Smooth muscle cell of the brain vasculature (primary cell): ENCODE measurements around the gene NTN3.
"Not testable (repeated sequence)": the region's sequence is repeated elsewhere in the genome, so short reads cannot be mapped to it uniquely, and the experiment has no call there.

Experiments
- DNase-seq: peaks from one replicate; pipeline ENCODE4 v3.0.0-alpha.2; 2012; ENCODE audit warnings: low read depth, low spot score

The NTN3 gene

DNA sequence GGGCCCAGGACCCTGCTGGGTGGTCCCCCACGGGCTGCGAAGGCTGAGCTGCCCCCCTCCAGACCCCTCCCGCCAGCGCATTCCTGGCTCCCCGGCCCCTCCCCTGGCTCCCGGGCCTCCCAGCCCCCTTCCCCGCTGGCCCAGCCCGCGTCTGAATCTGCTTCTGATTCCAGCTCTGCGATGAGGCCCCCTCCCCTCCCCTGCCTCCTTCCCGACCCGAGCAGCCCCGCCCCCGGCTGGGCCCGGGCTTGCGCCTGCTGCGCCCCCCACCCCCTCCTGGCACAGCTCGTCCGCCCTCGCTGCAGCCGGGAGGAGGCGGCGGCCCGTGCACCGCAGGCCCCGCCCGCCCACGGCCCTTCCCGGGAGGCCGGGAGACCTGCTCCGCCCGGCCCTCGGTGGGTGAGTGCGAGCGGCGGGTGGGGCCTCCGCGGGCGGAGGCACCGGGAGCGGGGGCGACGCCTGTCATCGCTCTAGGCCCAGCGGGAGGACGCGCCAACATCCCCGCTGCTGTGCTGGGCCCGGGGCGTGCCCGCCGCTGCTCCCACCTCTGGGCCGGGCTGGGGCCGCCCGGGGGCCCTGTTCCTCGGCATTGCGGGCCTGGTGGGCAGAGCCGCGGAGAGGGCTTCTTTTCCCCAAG, at the start of gene NTN3:
NTN3 (plus strand) TSS at position 282 of the 637 bp plus-strand sequence. CDS start 405 bp downstream, outside the sequence.
- DNase-seq: no peak

DNA sequence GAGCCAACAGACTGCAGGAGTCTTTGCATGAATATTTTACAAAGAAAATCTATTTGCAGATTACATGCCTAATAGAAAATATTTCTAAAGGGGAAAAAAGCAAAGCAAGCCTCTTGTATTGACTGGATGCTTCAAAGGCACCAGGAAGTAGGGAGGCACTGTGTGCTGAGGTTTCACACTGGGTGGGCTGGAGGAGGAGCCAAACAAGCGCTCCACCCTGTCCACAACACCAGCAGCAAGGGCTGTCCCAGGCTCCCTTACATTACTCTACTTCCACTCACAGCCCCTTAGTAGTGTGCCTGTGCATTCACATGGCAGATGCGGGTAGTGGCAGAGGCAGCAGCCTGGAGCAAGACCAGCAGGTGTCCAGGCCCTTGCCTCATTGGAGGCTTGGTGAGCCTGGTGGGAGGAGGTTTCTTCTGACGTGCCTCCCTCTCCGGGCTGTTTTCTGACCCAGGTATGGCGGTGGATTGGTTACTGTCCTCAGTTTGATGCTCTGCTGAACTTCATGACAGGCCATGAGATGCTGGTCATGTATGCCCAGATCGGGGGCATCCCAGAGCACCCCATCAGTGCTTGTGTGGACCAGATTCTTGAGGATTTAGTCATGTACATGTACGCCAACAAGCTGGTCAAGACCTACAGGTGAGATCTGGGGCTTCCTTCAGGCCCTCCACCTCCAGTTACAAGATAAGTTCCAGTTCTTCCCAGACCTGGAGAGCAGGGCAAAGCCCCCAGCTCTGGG, 48.8 kb upstream of the NTN3 start:
- DNase-seq: no peak

DNA sequence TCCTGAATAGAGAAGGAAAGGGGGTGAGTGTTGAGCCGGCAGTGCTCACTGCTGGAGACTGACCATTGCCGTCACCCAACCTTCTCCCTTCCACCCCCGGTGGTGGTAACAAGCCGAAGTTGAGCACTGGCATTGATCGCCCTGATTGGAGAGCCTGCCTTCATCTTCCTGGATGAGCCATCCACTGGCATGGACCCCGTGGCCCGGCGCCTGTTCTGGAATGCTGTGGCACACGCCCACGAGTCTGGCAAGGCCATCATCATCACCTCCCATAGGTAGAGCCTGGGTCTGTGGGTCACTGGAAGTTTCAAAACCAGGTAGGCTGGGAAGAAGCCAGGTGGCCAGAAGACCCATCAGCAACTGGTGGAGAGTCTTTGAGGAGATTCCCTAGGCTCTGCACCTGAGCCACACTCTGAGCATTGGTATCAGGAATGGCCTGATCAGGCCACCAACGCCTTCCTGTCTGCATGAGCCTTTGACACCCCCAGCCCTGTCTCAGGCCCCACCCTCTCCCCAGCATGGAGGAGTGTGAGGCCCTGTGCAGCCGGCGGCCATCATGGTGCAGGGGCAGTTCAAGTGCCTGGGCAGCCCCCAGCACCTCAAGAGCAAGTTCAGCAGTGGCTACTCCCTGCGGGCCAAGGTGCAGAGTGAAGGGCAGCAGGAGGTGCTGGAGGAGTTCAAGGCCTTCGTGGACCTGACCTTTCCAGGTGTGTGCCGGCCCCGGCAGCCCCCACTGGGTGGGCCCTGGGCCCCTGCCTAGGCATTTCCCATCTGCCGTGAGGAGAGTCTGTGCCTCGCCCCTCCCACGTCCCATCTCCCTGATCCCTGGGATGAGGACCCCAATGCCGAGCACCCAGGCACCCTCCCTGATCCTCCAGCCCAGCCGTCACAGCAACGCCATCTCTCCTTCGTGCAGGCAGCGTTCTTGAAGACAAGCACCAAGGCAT, 46.8 kb upstream of the NTN3 start:
- DNase-seq: no peak

DNA sequence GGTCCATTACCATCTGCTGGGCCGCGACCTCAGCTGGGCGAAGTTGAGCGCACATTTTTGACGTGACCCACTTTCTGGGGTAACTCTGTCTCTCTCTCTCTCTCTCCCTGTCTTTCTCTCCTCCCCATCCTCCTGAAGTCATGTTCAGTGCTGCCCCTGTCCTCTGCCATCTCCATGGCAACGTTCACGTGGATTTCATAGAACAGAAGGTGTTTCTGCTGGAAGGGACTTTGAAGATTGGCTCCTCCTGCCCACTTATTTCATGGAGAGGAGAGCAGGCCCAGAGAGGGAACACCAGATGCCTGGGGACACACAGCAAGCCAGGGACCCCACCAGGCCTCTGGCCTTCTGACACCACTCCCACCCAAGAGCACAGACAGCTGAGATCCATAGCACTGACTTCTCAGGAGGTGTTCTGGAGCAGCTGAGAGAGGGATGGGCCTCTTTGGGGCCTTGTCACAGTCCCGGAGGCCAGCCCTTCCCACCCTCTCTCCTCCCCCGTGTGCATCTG, 46.0 kb upstream of the NTN3 start:
- DNase-seq: no peak

DNA sequence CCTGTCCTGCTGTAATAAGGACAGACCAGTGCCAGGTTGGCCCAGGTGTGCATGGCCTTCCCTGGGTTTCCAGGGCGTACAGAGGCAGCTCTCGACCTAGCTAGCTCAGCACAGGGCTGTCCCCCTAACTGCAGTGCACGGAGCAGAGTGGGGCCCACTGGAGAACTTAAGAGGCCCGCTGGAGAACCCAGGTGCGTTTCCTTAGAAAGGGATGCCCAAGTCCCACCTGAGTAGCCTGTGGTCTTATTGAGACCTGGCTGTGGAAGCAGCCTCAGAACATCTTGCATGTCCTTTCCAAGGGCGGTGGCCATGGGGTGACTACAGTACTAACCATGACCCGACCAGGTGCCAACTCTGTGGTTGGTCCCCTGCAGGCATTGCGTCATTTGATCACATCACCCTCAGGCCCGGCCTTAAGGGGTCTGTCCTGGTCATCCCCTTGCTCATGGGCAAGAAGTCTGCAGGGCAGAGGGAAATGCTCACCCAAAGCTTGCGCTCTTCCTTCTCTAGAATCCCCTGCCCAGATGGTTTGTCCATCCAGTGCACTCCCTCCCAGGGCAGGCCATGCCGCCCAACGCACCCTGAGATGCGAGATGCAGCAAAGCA, 45.2 kb upstream of the NTN3 start:
- no peak for DNase-seq

DNA sequence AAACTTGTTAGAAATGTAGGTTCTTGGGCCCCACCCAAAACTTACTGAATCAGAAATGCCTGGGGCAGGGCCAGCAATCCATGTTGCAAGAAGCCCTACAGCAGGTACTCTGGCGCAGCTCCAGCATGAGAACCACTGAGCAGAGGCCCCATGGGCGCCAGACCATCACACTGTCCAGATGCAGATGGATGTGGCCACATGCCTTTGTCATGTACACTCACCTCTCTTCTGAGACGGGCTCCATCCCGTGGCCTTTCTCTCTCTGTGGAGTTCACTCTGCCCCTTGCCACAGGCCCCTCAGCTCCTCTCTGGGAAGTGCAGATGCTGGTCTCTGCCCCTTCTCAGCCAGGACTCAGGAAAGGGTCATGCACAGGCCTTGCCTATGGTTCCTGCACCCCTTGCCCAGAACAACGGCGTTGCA, 44.1 kb upstream of the NTN3 start:
- no peak for DNase-seq

DNA sequence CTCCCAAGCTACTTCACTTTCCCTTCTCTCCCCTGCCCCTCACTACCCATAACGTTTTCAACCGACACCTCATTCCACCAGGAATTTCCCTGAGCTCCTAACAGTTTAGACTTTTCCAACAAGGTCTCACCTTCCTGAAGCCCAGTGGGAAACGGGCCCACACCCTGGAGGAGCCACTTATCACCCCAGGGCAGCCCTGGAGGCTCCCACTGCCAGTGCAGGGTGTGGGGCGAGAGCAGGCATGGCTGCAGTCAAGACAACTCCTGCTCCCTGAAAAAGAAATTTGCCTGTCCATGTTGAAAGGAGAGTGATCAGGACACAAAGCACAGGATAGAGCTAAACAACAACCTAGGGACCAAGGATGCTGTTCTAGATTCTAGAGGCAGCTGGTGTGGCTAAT, 43.6 kb upstream of the NTN3 start:
- no peak for DNase-seq

DNA sequence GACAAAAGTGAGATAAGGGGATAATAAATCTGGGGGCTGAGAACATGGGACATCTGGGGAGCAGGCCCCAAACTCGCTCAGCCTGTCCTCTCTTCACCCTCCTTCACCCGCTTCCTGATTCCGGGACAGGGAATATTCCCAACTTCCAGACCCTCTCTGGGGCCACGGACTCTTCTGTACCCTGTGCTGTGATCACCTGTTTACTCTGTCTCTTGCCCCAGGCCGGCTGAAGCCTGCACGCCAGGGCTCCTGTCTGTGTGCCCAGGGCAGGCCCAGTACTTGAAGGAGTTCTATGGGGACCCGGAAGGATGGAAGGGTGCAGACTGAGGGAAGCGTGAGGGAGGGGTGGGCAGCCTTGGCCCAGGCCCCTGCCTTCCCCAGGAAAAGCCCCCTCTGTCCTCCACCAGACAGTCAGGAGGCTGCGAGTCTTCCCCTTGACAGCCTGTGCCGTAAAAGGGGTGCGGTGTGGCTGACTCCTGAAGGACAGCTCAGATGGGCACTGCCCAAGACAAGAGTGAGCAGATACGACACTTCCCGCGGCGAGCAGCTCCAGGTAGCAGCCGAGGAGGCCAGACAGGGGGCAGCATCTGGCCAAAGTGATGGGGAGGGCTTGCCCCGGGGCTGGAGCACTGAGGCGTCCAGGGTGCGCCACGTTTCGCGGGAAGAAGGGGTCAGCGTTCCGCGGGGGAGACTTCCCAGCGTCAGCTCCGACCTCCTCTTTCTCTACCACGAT, 42.9 kb upstream of the NTN3 start:
- peak; percentile 12 for DNase-seq

DNA sequence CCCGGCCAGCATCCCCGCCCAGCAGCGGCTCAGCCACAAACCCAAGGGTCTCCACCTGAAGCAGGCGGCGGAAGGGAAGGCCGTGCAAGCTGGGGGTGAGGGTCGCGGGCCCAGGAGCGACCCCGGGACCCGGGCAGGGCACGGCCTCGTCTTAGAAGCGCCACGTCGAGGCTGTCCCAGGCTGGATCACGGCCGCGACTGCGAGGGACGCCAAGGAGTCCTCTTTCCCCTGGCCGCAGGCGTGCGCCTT, 42.4 kb upstream of the NTN3 start:
- no peak for DNase-seq

DNA sequence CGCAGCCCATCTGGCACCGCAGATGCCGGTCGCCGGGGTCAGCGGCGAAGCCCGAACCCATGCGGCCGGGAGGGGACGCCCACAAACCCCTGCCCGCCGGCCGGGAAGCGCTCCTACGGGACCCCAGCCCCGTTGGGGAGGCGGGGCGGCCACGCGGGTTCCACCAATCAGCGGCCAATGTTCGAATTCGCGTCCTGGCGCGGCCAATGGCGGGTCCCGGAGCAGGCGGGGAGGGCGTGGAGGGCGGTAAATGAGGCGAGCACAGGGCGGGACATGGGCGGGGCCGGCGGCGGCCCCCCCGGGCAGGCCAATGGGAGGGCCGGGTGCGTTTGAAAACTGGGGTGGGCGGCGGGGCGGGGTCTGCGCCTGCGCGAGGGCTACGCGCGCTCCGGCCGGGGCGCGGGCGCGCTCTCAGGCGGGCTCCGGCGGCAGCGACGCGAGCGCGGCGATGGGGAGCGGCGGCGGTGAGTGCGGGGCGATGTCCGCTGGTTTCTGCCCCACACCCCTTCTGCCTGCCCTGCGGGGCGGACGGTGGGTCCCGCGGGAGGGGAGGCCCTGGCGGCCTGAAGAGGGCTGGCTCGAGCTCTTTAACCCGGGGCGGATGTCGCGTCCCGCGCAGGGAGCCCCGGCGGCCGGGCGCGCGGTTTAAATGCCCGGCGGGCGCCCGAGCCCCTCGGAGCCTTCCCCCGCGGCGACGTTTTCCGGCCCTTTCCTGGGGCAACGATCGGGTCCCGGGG, 41.9 kb upstream of the NTN3 start, which contains the start of gene CCNF:
CCNF (plus strand) TSS at position 414 of the 737 bp plus-strand sequence; CDS start at position 449, 35 bp downstream.
- DNase-seq: peak; percentile 90

DNA sequence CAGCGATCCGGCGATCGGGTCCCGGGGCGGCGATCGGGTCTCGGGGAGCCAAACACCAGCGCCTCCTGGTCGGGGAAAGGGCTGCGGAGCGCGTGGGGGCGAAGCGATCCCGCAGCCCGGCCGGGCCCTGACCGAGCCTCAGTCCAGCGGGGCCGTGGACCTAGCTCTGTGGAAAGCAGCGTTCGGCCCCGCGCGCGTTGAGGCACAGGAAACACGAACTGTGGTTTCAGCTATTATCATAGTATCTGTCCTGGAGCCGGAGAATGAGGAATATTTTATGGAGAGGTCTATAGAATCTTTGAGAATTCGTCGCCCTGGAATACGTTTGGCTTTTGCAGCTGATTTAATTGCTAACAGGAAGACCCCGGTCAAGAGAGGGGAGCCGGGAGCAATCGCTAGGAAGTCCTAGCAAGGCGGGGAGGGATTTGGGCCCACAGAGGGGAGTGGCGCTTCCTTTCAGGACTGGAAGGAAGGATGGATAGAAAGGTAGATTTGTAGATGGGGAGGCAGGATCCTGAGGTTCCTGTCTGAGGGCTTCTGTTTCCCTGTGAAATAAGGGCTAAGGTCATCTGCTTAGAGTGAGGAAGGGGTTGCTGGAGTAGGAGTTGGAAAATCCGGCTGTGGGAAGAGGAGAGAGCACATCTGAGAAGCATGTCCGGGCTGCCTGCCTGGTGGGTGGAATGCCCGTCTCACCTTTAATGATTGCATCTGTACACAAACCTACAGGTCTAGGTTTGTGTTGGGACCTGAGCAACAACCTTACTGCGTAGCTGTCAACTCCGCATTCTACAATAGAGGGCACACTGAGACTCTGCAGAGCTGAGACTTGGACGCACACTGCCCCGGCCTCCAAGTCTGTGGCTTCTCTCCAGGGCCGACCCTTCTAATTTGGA, 41.1 kb upstream of the NTN3 start:
- DNase-seq: no peak

DNA sequence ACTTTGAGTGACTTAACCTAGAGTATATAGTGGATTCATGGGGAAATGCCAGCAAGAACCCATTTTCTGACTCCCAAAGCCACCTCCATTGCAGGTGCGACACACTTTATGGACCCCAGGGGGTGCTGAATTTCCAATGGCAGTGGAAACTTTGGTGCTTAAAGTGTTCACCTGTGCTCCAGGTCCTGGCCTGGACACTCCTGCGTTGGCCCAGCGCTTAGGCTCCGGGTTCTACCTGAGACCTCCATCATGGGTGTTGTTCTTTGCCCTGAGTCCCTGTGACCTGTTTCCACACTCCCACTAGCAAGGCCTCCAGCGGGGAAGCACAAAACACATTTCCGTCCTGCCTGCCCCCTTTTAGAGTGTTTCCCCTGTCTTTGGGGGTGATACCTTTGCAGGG, 38.8 kb upstream of the NTN3 start:
- DNase-seq: no peak

DNA sequence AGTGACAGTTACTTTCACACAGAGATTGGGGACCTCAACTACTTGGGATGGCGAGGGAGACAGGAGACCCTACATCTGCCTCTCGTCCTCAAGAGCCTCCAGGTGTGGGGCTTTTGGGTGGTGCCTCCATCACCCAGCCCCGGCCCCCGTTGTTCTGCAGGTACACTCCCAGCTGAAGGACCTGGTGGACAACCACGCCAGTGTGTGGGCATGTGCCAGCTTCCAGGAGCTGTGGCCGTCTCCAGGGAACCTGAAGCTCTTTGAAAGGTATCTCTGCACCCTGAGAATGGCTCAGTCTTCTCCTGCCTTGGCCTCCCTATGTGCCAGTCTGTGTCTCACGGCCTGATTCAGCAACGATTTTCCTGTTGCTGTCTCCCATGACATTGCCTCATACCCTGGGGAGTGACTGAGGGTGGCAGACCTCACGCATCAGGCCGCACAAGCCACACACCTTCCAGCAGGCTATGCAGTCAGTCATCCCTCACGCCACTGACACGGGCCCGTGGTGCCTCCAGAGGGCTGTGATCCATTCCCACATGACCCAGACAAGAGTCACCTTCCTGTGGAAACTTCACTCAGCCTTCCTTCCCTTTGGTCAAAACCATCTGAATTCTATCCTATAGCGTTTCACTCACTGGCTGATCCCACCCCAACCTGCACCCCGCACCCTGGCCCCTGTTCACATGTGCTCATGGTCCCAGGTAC, 38.1 kb upstream of the NTN3 start:
- no peak for DNase-seq

DNA sequence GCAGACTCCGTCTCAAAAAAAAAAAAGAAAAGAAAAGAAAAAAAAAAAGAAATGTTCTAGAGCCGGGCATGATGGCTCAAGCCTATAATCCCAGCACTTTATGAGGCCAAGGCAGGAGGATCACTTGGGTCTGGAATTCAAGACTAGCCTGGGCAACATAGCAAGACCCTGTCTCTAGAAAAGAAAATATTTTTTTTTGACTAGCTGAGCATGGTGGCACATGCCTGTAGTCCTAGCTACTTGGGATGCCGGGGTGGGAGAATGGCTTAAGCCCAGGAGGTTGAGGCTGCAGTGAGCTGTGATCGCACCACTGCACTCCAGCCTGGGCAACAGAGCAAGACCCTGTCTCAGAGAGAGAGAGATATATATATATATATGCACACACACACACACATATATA, 35.9 kb upstream of the NTN3 start:
- not testable (repeated sequence) for DNase-seq

DNA sequence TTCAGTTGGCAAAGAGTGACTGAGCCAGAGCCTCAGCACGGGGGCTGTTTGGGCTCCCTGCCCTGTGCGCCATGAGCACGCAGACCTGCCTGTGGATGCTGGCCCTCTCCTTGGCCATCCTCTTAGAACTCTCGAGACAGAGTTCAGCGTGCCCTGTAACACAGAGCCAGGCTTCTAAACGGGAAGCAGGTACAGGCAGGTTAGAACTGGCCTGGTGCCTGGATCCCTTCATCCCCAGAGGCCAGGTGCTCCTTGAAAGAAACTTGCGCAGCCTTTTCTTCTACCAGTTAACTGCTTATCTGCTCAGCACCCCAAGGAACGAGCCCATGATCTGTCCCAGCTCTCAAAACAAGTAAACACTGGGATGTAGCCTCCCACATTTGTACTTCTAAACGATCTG, 35.0 kb upstream of the NTN3 start:
- no peak for DNase-seq

DNA sequence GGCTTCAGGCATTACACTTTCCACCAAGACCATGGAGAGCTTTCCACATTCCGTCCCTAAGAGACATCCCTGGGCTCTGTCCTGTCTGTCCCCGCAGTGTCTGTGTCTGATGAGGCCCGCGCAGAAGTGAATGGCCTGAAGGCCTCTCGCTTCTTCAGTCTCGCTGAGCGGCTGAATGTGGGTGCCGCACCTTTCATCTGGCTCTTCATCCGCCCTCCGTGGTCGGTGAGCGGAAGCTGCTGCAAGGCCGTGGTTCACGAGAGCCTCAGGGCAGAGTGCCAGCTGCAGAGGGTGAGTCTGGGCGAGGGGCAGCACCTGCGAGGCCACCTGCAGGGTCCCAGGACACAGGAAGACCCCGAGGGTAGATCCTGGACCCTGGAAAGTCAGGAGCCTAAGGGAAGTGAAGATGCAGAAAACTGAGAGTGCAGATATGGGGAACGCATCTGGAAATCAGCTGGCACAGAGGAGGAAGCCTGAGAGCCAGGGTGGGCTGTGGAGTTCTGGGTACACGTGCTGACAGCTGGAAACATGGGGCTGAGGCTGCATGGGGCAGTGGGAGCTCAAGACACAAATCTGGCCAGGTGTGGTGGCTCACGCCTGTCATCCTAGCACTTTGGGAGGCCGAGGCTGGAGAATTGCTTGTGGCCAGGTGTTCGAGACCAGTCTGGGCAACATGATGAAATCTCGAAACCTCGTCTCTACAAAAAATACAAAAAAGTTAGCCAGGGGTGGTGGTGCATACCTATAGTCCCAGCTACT, 33.9 kb upstream of the NTN3 start:
- no peak for DNase-seq

DNA sequence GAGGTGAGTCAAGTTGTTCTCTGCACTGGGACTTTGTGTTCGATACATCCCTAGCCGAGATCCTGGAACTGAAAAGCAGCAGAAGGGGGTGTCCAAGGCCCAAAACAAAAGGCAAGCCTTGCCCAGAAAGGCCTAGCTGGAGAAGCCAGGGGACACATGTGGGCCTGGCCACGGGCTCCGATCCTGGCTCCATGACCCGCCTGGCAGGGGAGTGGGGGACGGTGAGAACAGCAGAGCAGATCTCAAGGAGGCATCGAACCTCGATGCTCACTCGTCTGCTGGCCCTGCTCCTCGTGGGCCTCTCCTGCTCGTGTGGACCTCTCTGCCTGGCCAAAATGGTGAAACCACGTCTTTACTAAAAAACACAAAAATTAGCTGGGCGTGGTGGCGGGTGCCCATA, 33.0 kb upstream of the NTN3 start:
- DNase-seq: no peak

DNA sequence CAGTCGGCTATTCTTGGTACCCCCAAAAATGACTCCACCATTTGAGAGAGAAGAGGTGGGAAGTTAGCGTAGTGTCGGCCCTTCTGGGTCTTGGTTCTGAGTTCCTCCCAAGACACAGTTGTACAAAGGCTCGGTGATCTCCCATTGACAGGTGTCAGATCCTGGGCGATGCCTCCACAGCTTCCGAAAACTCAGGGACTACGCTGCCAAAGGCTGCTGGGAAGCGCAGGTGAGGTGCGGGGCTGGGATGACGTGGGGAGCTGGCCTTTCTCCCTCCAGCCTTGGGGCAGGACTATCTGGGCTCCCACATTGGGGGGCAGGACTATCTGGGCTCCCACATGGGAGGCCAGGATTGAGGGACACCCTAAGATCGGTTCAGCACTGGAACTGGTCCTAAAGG, 31.5 kb upstream of the NTN3 start:
- DNase-seq: no peak
